GM23338 (cell line): Measurements from ENCODE around the gene ZNF76.

ENCODE experiments used
- CREB1 ChIP-seq: fragments of 250-450 bp; sonication (Bioruptor Pico); IDR thresholded peaks from 2 replicates; pipeline ENCODE4 v1.5.0; 2020; ENCODE audit warnings: low read depth, mild to moderate bottlenecking, moderate library complexity
- EZH2 ChIP-seq: fragments of 200-600 bp; sonication (generic); IDR thresholded peaks from one replicate; pipeline ENCODE4 v1.8.0; 2017; ENCODE audit warnings: antibody characterized with exemption, mild to moderate bottlenecking, low read depth; ENCODE audit not compliant: unreplicated experiment
- EZH2phosphoT487 ChIP-seq: fragments of 200-600 bp; sonication (generic); IDR thresholded peaks from one replicate; pipeline ENCODE4 v1.8.1; 2018; ENCODE audit warnings: antibody characterized with exemption; ENCODE audit not compliant: unreplicated experiment
- JUNB ChIP-seq: IDR thresholded peaks from one replicate; pipeline ENCODE4 v1.6.1; 2016; ENCODE audit warnings: antibody characterized with exemption; ENCODE audit not compliant: unreplicated experiment
- NANOG ChIP-seq: IDR thresholded peaks from 2 replicates; pipeline ENCODE4 v1.6.1; 2016; ENCODE audit warnings: antibody characterized with exemption, borderline replicate concordance
- POLR2AphosphoS5 ChIP-seq: IDR thresholded peaks from 2 replicates; pipeline ENCODE4 v1.6.1; 2016; ENCODE audit warnings: antibody characterized with exemption, low read depth
- STAT1 ChIP-seq: IDR thresholded peaks from one replicate; pipeline ENCODE4 v1.6.1; 2016; ENCODE audit warnings: antibody characterized with exemption; ENCODE audit not compliant: unreplicated experiment
- ZNF114 ChIP-seq: fragments of 250-450 bp; sonication (Bioruptor Pico); IDR thresholded peaks from 2 replicates; pipeline ENCODE4 v1.5.0; 2020; ENCODE audit warnings: mild to moderate bottlenecking, moderate library complexity
- ZNF331 ChIP-seq: fragments of 250-450 bp; sonication (Bioruptor Pico); IDR thresholded peaks from 2 replicates; pipeline ENCODE4 v1.5.0; 2020; ENCODE audit warnings: low read depth, mild to moderate bottlenecking, moderate library complexity
- TF ChIP-seq, protein P1 (sequence below), 2 experiments: fragments of 200-600 bp in 1 of 2; sonication (generic) in 1 of 2; conservative IDR thresholded peaks; 2 replicates each; pipeline versions ENCODE4 v1.5.1 to v1.6.1; 2016 to 2017; ENCODE audit warnings: antibody characterized with exemption in 2 of 2, low read depth in 2 of 2, mild to moderate bottlenecking in 2 of 2, moderate library complexity in 1 of 2
- TF ChIP-seq, protein P2 (sequence below): IDR thresholded peaks from one replicate; pipeline ENCODE4 v1.6.1; 2018; ENCODE audit warnings: antibody characterized with exemption; ENCODE audit not compliant: unreplicated experiment
- TF ChIP-seq, protein P3 (sequence below): IDR thresholded peaks from 2 replicates; pipeline ENCODE4 v1.6.1; 2016; ENCODE audit warnings: antibody characterized with exemption
- TF ChIP-seq, protein P4 (sequence below): fragments of 250-450 bp; sonication (Bioruptor Pico); IDR thresholded peaks from 2 replicates; pipeline ENCODE4 v1.5.0; 2020; ENCODE audit warnings: mild to moderate bottlenecking, moderate library complexity

DNA sequence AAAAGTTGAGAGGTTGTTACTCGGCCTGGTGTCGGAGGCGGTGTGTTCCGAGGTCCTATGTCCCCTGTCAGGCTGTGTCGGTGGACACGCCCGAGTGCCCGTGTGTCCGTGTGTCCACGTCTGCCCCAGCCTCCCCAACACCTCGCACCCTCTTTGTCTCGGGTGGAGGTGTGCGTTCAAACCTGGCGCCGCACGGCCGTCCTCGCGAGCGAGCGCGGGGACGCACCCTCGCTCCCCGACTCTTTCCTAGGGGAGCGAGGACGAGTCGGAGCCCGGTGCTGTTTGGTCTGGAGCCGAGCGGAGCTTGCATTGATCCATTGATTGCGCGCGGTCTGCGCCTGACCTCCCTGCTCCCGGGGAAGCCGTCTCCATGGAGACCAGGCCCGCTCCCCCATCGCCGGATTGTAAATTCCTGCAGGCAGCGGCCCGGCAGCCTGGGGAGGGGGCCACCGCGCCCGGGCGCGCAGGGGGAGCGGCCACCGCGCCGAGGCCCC lies 46.2 kb upstream of the ZNF76 start:
- TF ChIP-seq, protein P1, sequence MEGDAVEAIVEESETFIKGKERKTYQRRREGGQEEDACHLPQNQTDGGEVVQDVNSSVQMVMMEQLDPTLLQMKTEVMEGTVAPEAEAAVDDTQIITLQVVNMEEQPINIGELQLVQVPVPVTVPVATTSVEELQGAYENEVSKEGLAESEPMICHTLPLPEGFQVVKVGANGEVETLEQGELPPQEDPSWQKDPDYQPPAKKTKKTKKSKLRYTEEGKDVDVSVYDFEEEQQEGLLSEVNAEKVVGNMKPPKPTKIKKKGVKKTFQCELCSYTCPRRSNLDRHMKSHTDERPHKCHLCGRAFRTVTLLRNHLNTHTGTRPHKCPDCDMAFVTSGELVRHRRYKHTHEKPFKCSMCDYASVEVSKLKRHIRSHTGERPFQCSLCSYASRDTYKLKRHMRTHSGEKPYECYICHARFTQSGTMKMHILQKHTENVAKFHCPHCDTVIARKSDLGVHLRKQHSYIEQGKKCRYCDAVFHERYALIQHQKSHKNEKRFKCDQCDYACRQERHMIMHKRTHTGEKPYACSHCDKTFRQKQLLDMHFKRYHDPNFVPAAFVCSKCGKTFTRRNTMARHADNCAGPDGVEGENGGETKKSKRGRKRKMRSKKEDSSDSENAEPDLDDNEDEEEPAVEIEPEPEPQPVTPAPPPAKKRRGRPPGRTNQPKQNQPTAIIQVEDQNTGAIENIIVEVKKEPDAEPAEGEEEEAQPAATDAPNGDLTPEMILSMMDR (conservative IDR thresholded peaks at IDR 0.05; ENCODE audit: low read depth in 2 of 2) = no peak
- TF ChIP-seq, protein P2, sequence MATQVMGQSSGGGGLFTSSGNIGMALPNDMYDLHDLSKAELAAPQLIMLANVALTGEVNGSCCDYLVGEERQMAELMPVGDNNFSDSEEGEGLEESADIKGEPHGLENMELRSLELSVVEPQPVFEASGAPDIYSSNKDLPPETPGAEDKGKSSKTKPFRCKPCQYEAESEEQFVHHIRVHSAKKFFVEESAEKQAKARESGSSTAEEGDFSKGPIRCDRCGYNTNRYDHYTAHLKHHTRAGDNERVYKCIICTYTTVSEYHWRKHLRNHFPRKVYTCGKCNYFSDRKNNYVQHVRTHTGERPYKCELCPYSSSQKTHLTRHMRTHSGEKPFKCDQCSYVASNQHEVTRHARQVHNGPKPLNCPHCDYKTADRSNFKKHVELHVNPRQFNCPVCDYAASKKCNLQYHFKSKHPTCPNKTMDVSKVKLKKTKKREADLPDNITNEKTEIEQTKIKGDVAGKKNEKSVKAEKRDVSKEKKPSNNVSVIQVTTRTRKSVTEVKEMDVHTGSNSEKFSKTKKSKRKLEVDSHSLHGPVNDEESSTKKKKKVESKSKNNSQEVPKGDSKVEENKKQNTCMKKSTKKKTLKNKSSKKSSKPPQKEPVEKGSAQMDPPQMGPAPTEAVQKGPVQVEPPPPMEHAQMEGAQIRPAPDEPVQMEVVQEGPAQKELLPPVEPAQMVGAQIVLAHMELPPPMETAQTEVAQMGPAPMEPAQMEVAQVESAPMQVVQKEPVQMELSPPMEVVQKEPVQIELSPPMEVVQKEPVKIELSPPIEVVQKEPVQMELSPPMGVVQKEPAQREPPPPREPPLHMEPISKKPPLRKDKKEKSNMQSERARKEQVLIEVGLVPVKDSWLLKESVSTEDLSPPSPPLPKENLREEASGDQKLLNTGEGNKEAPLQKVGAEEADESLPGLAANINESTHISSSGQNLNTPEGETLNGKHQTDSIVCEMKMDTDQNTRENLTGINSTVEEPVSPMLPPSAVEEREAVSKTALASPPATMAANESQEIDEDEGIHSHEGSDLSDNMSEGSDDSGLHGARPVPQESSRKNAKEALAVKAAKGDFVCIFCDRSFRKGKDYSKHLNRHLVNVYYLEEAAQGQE = no peak
- no peak for TF ChIP-seq EZH2phosphoT487
- no peak for TF ChIP-seq POLR2AphosphoS5
- TF ChIP-seq CREB1 (CRISPR knock-in tag) = no peak
- TF ChIP-seq, protein P3, sequence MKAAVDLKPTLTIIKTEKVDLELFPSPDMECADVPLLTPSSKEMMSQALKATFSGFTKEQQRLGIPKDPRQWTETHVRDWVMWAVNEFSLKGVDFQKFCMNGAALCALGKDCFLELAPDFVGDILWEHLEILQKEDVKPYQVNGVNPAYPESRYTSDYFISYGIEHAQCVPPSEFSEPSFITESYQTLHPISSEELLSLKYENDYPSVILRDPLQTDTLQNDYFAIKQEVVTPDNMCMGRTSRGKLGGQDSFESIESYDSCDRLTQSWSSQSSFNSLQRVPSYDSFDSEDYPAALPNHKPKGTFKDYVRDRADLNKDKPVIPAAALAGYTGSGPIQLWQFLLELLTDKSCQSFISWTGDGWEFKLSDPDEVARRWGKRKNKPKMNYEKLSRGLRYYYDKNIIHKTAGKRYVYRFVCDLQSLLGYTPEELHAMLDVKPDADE = no peak
- TF ChIP-seq EZH2 = no peak
- no peak for TF ChIP-seq STAT1
- TF ChIP-seq JUNB = no peak
- no peak for TF ChIP-seq ZNF331 (CRISPR knock-in tag)
- no peak for TF ChIP-seq NANOG
- TF ChIP-seq ZNF114 (CRISPR knock-in tag) = no peak
- TF ChIP-seq, protein P4, sequence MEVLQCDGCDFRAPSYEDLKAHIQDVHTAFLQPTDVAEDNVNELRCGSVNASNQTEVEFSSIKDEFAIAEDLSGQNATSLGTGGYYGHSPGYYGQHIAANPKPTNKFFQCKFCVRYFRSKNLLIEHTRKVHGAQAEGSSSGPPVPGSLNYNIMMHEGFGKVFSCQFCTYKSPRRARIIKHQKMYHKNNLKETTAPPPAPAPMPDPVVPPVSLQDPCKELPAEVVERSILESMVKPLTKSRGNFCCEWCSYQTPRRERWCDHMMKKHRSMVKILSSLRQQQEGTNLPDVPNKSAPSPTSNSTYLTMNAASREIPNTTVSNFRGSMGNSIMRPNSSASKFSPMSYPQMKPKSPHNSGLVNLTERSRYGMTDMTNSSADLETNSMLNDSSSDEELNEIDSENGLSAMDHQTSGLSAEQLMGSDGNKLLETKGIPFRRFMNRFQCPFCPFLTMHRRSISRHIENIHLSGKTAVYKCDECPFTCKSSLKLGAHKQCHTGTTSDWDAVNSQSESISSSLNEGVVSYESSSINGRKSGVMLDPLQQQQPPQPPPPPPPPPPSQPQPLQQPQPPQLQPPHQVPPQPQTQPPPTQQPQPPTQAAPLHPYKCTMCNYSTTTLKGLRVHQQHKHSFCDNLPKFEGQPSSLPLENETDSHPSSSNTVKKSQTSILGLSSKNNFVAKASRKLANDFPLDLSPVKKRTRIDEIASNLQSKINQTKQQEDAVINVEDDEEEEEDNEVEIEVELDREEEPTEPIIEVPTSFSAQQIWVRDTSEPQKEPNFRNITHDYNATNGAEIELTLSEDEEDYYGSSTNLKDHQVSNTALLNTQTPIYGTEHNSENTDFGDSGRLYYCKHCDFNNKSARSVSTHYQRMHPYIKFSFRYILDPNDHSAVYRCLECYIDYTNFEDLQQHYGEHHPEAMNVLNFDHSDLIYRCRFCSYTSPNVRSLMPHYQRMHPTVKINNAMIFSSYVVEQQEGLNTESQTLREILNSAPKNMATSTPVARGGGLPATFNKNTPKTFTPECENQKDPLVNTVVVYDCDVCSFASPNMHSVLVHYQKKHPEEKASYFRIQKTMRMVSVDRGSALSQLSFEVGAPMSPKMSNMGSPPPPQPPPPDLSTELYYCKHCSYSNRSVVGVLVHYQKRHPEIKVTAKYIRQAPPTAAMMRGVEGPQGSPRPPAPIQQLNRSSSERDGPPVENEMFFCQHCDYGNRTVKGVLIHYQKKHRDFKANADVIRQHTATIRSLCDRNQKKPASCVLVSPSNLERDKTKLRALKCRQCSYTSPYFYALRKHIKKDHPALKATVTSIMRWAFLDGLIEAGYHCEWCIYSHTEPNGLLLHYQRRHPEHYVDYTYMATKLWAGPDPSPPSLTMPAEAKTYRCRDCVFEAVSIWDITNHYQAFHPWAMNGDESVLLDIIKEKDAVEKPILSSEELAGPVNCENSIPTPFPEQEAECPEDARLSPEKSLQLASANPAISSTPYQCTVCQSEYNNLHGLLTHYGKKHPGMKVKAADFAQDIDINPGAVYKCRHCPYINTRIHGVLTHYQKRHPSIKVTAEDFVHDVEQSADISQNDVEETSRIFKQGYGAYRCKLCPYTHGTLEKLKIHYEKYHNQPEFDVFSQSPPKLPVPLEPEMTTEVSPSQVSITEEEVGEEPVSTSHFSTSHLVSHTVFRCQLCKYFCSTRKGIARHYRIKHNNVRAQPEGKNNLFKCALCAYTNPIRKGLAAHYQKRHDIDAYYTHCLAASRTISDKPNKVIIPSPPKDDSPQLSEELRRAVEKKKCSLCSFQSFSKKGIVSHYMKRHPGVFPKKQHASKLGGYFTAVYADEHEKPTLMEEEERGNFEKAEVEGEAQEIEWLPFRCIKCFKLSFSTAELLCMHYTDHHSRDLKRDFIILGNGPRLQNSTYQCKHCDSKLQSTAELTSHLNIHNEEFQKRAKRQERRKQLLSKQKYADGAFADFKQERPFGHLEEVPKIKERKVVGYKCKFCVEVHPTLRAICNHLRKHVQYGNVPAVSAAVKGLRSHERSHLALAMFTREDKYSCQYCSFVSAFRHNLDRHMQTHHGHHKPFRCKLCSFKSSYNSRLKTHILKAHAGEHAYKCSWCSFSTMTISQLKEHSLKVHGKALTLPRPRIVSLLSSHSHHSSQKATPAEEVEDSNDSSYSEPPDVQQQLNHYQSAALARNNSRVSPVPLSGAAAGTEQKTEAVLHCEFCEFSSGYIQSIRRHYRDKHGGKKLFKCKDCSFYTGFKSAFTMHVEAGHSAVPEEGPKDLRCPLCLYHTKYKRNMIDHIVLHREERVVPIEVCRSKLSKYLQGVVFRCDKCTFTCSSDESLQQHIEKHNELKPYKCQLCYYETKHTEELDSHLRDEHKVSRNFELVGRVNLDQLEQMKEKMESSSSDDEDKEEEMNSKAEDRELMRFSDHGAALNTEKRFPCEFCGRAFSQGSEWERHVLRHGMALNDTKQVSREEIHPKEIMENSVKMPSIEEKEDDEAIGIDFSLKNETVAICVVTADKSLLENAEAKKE (CRISPR knock-in tag) = no peak
